ENCODE measurements around the gene ZNF519.
"Not testable (repeated sequence)": the region's sequence is repeated elsewhere in the genome, so short reads cannot be mapped to it uniquely, and the experiment has no call there.

ZNF519 gene

DNA sequence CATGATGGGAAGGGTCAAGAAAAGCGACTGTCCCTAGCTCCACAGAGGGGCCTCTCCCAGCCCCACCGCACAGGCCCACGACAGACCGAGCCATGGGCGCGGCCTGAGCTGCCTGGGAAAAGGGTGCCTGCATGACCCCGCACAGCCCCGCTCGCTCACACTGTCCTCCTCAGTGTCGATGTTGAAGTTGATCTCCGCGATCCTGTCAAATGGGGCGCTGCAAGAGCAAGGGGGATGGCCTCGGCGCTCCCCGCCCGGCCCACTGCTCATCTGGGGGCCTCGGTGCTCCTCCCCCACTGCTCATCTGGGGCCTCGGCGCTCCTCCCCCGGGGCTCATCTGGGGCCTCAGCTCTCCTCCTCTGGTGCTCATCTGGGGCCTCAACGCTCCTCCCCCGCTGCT, 14.5 kb upstream of the ZNF519 start:
- DNase-seq: not testable (repeated sequence)

DNA sequence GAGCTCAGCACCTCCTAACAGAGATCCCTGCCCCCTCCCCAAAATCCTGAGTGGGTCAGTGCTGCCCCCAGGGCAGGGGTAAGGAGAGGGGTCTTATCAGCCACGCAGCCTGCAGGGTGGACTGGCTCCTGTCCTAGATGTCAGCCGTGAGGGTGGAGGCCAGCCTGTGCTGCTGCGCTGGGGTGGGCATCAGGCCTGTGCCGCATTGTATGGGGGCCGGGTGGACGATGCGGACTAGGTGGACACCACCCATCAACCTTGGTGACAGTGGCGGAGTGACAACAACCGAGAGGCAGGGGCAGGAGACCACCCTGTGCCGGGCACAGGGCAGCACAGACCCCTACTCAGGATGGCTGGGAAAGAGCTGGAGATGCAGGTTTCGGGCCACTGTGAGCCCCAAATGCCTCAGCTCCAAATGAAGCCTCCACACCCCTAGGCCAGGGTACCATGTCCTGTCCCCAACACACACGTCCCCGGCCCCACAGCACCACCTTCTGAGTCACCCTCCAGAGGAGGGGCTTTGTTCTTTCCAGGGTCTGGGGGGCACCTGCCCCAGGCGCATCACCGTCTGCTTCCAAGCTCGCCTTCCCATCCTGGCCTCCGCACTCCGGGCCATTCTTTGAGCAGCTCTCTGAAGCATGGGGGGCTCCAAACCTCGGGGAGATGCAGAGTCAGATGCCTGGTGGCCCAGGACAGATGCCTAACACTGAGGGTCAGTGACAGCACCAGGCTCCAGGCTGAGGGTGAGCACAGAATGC, 13.5 kb upstream of the ZNF519 start:
- not testable (repeated sequence) for DNase-seq

DNA sequence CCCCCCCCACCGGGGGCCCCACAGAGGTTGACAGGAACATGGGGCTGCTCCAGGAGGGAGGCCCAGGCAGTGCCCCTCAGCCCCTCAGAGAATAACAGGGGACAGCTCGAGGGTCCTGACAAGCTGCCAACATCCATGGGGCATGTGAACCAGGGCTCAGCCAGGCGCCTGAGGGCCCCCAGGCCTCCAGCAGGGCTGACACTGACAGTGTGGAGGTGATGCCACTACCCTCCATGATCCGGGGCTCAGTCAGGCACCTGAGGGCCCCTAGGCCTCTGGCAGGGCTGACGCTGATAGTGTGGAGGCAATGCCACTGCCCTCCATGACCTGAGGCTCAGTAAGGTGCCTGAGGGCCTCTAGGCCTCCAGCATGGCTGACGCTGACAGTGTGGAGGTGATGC, 12.8 kb upstream of the ZNF519 start:
- not testable (repeated sequence) for DNase-seq

DNA sequence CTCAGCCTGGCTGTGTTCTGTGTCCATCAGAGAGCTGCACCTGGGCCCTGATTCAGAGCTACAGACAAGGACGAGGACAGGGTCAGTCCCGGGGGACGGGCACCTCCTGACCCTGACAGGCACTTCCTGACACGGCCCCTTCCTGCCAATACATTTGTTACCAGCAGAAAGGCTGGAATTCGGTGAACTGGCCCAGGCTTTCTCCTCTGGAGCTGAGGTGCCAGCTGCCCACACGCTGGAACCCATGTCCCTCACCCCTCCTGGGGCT, 12.3 kb upstream of the ZNF519 start:
- DNase-seq: no peak

DNA sequence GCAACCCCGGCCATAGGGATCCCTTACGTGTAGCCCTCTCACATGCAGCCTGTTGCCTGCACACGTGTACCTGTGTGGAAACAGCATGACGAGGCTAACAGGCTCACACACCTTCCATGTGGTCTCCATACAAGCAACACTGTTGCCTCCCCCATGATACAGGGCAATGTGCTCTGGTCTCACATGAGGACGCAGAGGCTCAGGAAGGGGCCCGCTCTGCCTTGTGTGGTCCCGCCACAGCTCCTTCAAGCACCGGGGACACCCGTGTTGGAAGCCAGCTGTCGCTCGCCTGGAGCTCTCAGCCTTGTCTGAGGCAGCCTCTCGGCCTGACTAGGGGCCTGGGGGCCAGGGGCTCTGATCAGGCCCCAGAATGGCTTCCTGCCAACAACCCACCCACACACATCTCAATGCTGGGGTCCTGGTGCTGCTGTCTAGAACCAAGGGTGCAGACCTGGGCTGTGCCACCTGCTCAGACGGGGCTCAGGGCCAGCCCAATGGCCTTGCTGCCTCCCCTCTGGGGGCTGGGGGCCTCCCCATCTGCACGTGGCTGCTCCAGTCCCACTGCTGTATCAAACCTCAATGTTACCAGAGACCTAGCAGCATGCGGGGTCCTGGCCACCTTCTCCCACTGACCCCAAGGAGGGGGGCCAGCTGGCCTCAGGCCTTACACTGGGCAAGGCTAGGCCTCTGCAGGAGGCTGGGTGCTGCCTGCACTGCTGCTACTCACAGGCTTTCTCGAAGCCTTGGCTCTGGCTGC, 11.8 kb upstream of the ZNF519 start:
- not testable (repeated sequence) for DNase-seq

DNA sequence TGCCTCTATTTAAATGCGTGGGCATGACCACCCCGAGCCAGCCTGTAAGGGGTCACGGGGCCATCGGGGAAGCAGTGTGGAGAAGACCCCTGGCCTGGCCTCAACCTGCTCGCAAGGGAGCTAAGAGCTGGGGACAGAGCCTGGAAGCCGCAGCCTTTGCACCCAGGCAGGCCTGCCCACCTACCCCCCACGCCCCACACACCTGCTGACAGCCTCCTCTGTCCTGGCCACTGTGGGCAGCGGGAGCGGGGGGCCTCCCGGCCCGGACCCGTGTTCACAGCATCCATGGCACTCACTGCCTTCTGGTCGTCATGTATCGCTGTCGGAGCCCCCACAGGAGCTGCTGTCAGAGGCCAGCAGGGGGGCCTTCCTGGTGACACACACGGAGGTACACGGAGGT, 11.2 kb upstream of the ZNF519 start:
- not testable (repeated sequence) for DNase-seq

DNA sequence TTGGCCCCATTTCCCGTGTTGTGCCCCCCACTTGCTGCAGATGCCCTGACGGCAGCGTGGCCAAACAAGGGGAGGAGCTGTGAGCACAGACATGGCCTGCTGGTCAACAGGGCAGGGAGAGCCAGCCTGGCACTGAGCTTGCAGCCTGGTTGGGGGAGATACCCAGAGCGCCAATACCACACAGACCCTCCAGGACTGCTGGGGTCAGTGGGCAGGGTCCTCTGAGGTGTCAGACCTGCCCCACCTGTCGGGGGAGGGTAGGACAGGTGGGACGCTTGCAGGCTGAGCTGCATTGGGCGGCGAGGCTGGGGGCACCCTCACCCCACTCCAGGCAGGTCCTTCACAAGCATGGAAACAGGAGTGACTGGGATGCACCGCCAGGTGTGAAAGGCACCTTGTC, 9.9 kb upstream of the ZNF519 start:
- DNase-seq: not testable (repeated sequence)

DNA sequence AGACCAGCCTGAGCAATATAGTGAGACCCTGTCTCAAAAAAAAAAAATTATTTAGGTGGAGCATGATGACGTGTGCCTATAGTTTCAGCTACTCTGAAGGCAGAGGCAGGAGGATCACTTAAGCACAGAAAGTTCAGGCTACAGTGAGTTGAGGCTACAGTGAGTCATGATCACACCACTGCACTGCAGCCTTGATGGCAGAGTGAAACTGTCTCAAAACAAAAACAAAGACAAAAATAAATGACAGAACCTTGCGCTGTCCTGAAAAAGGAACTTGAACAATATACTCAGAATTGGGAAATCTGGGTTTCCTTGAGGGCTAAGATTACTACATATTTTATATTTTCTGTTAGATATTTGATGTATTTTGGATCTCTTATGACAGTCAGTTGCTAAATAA, 7.3 kb upstream of the ZNF519 start:
- DNase-seq: not testable (repeated sequence)

DNA sequence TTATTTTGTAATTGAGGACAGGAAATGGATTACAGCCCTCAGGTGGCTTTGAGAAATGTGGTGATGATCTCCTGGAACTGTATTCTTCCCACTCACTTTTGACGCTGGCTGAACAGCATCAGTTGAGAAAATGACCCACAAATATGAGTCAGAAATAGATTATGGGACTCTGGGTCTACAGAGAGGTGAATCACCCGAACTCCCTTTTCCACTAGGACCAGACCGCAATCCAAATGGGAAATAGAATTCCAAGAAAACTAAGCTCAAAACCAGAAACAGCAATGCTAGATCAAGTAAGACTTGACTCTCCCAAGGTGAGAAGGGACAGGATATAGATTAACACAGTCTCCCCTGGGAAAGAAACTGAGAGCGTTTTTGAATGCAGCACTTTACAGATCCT, 5.7 kb upstream of the ZNF519 start:
- DNase-seq: not testable (repeated sequence)

DNA sequence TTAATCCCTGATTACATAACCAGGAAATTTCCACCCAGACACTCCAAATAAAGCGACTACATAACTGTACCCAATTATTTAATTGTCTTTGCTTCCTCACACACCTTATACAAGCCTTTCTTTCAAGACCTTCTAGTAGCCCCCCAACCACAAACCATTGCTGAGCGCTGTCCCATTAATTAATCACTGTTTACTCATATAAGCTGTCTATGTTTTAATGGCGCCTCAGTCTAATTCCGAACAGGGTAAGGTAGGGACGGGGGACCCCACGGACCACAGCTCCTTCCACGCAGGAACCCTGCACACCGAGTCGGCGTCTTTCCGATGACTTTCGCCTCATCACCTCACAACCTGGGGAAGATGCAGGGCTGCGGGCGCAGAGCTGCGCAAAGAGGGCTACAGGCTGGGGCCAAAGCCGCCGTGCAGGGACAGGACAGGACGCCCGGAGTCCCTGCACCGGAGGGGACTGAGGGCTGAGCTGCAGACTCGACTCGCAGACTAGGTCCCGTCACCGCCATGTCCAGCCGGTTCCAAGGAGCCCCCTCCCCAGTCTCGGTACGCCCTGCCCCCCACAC, 452 bp downstream of the ZNF519 start:
- DNase-seq: not testable (repeated sequence)

DNA sequence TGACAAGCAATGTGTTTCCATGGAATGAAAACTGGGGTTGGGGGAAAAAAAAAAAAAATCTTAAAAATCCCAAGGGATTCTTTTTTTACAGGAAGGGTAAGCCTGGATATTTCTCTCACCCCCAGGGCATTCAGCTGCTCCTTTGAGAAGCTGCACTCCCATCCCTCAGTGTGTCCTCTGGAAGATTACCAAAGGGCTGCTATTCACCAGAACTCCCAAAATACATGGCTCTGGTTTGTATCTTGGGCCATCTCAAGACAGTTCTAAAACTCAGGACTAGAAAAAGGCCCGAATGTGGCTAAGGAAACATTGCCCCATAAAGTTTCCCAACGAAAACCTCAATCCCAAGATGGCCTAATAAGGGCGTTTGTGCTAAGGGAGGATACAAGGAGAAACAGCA, 1.4 kb downstream of the ZNF519 start:
- DNase-seq: not testable (repeated sequence)

DNA sequence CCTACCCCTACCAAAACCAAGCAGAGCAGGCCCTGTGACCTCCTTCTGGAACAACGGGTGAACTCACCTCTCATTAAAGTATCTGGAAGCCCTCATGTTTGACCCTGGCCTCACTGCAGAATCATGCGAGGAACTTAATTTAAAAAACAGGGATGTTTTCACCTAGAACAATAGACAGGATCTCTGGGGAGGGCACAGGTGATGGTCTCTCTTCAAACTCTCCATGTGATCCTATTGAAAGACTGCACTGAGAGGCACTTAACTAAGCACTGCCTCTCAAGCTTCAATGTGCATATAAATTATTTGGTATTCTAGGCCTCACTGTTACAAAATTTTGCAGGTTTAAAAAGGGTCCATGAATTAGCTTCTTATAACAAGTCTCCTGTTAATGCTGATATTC, 7.5 kb downstream of the ZNF519 start:
- no peak for DNase-seq

DNA sequence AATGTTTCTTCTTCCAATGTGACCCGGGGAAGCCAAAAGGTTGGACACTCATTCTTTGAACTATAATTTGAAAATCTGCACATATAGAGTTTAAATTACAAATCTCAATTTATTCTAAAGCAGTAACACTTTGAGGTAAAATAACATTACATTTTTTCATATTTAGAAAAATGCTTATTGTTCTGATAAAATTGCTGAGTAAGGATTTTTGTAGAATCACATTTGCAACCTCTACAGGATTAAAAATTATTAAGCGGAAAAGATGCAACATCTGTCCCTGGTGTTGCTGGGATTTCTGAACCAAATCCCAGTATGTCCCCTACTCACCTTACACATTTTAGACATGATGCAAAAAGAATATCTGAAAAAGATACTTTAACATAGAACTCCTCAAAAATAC, 10.1 kb downstream of the ZNF519 start:
- no peak for DNase-seq

DNA sequence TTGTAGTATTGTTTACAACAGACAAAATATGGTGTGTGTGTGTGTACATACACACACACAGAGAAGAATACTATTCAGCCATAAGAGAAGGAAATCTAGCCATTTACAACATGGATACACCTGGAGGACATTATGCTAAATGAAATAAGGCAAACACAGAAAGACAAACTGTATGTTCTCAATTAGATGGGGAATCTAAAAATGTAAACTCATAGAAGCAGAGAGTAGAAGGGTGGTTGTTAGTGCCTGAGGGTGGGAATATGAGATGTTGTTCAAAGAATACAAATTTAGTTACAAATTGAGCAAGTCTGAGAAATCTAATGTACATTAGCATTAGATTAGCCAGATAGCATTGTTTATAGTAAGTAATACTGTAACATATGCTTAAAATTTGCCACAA, 11.3 kb downstream of the ZNF519 start:
- no peak for DNase-seq

DNA sequence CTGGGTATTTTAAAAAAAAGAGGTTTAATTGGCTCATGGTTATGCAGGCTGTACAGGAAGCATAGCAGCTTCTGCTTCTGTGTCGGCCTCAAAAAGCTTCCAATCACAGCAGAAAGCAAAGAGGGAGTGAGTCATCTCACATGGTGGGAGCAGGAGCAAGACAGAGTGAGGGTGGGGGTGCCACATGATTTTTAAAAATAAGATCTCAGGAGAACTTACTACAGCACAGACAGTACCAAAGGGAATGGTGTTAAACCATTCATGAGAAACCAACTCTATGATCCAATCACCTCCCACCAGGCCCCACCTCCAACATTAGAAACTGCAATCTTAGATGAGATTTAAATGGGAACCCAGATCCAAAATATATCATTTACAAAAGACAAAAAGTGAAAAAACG, 14.6 kb downstream of the ZNF519 start:
- no peak for DNase-seq

DNA sequence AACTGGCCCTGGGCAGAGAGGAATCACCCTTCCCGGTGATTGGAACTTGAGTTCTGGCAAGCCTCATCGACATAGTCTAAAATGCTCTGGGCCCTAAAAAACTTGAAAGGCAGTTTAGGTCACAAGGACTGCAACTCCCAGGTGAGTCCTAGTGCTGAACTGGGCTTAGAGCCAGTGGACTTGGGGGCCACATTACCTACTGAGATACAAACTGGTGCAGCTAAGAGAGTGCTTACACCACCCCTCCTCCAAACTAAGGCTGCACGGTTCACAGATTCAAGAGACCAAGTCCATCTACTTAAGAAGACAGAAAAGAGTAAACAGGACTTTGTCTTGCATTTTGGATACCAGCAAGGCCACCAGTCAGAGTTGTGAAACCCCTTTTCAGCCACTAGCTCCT, 25.3 kb downstream of the ZNF519 start:
- DNase-seq: no peak

DNA sequence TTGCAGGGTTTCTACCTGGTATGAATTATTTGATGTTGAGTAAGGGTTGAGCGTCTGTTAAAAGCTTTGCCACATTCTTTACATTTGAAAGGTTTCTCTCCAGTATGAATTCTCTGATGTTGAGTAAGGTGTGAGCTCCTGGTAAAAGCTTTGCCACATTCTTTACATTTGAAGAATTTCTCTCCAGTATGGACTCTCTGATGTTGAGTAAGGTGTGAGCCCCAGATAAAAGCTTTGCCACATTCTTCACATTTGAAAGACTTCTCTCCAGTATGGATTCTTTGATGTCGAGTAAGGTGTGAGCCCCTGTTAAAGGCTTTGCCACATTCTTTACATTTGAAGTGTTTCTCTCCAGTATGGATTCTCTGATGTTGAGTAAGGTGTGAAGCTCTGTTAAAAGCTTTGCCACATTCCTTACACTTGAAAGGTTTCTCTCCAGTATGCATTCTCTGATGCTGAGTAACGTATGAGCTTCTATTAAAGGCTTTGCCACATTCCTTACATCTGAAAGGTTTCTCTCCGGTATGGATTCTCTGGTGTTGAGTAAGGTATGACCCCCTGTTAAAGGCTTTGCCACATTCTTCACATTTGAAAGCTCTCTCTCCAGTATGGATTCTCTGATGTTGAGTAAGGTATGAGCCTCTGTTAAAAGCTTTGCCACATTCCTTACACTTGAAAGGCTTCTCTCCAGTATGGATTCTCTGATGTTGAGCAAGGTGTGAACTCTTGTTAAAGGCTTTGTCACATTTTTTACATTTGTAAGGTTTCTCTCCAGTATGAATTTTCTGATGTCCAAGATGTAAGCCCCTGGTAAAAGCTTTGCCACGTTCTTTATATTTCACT, 27.1 kb downstream of the ZNF519 start:
- no peak for DNase-seq

DNA sequence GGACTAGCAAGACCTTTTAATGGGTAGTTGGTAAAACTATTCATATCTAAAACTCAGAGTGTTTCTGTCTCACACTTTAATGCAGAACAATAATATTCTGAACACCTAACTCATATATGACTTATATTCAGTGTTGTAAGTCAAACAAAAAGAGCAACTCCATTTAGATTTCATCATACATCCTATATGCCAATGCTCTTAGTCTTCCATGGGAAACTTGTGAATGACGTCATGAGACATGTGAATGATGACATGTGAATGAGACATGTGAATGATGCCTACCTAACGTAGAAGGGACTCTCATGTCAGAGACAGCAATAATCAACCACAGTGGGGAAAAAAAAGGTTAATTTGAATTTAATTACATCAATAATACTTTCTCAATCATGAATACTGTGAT, 28.0 kb downstream of the ZNF519 start:
- DNase-seq: no peak

DNA sequence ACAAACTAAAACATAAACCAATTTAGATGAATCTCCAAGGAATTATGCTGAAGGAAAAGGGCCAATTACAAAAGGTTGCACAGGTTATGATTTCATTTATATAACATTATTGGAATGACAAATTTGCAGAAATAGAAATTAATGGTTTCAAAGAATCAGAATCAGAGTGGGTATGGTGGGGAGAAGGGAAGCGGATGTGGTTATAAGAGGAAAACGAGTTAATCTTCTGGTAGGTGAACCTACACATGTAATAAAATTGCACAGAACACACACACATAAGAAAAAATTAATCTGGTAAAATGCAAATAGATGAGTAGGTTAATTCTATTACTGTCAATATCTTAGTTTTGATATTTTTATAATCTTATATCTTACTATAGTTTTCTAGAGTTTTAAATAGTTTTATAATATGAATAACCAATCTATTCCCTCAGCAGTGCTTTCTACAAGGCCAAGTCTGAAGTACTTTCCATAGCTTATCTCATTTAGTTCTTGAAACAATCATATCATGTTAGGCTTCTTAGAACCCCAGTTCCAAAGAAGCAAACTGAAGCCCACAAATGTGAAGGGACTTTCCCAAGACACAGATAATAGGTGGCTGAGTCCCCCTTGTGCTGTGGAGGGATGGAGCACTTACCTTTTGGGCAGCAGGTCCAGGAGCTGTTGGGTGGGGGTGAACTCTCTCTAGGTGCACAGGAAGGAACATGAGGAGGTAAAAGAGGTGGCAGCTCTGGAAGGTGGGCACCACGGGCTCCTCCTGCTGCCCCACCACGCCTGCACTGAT, 31.5 kb downstream of the ZNF519 start:
- DNase-seq: no peak

DNA sequence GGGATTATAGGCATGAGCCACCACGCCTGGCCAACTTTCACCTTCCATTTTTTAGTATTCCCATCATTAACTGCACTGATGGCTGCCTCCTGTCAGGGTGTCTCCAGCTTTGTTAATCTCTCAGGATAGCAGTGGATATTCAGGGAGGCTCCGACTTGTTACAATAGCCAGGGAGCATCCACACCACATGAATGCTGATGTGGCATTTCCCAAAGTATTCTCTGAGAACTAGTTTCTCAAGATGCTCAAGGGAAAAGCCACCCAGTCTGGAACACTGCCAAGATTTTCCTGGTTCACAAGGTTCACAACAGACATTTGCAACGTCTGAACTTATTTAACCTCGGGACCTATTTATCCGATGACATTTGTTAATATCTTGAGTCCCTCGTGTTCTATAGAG, 33.8 kb downstream of the ZNF519 start:
- DNase-seq: no peak

DNA sequence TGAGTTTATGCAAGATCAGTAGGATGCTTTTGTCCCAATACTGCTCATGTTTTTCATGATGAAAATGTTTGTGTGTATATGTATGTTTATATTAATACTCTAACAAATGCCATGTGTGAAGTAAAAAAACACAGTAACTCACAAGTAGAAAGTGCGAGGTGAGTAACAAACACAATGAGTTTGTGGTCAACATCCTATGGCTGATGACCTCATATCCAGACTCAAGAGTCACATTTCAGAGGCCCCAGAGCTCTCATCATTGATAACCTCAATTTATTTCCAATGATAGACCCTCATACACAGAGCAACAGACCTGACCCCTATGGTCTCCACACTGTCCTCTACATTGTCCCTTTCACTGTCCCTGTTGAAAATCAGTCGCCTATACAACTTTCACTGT, 34.5 kb downstream of the ZNF519 start:
- DNase-seq: no peak

DNA sequence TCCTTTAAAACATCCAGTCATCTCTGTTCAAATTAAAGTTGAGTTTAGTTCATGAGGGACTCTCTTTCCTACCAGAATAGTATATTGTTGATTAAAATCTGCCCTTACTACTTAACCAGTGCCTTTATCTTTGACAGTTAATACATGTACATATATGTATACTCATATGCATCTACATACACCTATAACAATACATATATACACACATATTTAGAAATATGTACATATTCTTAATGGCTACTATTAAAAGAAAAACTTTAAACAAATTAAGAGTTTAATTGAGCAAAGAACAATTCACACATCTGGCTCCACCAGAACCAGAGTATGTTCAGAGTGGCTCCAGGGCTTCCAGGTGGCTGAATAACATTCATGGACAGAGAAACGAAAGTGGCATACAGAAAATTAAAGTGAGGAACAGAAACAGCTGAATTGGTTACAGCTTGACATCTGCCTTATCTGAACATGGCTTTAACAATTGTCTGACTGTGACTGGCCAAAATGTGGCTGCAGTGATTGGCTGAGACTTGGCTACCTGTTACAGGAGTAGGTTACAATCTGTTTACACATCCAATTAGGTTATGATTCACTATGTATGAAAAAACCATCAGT, 38.8 kb downstream of the ZNF519 start:
- no peak for DNase-seq

All from activated CD8-positive, alpha-beta memory T cell treated with anti-CD3 and anti-CD28 coated beads for 24 hours (primary cell).